Dedifferentiated amniotic fluid mesenchymal stem cell (primary cell): ENCODE results near the gene MEOX2.

Experiments
- DNase-seq: peaks from one replicate; pipeline ENCODE4 v3.0.0-alpha.2; 2016; ENCODE audit errors: extremely low spot score

Gene MEOX2

DNA sequence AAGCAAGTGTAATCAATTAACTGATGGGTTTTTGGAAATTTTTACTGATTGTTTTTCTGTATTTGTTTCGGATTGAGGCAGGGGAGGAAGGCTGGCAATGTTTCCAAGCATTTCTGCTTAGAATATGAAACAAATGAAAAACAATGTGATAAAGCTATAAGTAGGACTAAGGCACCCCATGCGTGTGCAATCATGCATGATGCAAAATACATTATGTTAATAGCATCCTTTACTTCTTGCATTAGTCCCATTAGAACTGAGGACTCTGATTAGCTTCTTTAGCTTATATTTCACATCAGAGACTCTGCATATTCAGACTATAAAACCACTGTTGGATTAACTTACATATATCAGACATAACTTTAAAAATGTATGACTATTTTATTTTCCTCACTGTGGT lies 76.0 kb downstream of the MEOX2 start:
- no peak for DNase-seq

DNA sequence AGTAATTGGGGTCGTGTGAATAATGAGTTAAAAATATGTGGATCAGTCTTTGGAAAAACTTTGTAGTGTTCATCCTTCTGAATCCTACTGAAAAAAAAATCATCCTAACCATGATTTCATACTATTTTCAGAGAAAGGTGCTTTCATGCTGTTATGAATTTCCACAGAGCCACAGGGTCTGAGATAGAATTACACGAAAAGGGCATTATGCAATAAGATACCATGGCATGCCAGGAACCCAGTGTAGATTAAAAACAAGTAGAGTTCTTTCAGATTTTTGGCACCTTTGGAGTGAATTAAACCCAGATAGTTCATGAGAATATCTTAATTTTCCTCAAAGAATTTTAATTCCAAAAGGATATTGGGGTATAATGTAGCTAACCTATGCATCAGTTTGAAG lies 77.2 kb downstream of the MEOX2 start:
- DNase-seq: no peak

DNA sequence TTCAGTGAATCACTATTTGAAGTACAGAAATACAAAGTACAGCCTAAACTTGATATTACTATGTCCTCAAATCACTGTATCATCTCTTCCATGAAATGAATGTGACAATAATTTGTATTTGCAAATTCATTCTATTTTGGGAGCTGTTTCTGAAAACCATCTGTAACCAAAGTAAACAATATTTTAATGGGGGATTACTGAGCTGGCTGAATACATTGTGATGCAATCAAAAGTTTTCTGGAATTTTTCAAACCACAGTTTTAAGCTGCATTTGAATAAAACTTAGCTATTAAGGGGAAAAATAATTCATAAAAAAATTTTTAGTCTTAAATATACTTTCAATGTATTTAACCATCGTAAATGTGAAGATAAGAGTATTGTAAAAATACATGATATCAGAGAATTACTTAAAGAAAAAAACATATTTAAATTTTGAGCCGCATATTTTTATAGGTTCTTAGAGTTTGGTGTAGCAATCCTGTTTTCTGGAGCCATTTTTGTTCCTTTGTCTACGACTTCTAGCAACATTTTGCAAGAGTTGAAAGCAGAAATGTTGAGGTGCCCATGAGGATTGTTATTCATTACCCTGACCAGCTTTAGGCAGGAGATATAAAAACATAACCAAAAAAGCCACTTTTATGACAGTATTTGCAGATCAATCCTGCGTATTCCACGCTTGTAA lies 78.8 kb downstream of the MEOX2 start:
- DNase-seq: peak; percentile 31

DNA sequence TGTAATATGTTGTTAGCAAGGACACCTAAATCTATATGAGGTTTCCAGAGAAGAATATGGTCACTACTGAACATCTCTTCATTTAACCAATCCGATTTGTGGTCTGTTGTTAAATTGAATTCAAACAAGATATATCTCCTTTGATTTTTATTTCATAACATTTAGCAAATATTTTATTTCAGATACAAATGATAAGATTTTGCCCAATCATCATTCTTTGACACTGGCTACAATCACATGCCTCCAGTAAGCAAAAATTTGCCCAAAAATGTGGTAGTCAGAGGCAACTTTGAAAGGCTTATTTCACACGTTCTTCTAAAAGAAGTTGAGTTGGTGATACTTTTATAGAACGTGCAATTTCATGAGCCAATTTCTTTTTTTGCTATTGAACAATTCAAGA lies 79.9 kb downstream of the MEOX2 start:
- DNase-seq: no peak

DNA sequence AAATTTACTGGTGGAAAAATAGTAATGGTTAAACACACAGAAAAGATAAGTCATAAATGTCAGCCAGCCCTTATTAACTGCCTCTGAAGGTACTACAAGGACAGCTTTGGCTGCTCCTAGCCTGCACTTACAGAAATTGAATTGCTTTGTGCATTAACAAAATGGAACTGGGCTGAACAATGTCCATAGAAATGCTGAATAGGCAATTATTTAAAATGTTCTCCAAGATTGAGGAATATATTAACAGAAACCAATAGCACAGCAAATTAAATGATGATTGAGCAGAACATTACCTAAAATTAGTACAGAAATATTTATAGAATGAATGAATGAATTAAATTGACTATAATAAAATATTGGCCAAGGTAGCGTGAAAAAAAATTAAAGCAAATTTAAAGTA lies 82.3 kb downstream of the MEOX2 start:
- no peak for DNase-seq

DNA sequence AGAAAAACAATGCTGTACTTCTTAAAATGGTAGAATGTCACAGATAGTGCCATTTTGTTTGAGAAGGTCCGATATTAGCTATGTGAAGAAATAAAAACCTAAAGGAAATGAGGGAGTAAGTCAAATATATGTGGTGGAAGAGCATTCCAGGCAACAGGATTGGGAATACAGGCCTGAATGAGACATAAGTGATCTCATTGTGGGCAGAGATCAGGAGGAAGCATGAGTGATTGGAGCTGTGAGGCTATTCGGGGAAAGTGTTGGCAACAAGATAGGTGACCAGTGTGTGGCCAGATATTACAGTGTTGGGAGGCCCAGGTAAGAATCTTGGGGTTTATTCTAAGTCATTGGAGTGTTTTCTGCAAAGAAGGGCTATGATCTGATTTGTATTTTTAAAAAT lies 83.4 kb downstream of the MEOX2 start:
- DNase-seq: no peak

DNA sequence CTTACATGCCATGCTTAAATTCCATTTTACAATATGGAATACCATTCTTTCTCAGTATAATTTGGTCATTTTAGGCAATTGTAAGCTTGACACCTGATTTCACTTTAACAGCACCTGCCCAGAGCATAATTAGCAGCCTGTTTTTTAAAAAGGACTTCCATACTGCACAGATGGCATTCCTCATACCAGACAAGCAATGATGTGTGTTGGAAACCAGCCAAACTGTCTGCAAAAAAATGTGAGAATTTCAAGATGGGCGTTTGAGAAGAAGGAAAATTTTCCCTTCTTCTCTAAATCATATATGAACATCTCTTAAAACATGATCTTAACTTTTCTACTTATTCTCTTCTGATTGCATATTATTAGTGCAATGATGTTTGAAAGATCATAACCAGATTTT lies 84.2 kb downstream of the MEOX2 start:
- no peak for DNase-seq

DNA sequence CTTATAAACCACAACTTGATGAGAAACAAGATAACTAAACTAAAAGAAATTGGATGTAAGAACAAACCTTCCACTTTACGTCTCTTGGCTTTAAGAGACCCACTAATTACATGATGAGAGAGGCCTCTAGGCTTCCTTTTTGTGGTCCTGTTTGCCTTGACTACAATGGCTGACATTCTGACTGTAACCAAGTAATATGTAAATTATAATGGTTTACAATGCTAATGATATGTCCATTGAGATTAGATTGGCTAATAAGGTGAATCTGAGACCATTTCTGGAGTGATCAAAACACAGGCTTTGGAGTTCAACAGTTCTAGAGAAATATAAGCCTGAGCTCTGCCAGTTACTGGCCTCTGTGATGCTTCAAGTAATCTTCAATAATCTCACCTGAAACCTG lies 85.3 kb downstream of the MEOX2 start:
- no peak for DNase-seq

DNA sequence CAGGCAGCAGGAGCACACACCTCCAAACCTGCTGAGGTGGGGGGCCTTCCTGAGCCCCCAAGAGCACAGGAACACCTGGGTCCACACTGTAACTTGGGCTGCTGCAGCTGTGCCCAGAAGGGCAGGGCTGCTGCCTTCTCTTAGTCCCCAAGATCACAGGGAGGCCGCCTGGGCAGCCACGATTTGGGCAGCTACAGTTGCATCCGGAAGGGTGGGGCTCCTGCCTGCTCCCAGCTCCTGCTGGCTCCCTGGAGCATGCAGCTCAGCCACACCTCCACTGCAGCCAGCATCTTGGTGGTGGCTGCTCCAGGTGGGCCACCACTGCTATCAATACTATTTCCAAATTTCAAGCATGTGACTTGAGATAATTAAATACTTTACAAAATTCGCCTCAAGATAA lies 86.2 kb downstream of the MEOX2 start:
- no peak for DNase-seq

DNA sequence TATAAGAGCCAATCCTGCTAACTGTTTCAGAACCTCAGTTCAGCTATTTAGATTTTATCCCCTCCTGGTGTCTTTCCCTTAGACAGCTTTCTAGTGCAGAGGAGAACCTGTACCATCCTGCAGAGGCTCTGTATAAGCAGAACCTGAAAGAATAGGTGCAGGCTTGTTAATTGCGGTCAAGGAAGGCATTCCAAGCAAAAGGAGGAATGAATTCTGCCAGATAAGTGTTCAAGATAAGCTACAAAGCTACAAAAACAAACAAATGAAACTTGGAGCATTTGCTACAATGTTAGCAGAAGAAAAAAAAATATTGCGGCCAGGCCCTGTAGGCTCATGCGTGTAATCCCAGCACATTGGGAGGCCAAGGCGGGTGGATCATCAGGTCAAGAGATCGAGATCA lies 92.0 kb downstream of the MEOX2 start:
- no peak for DNase-seq

DNA sequence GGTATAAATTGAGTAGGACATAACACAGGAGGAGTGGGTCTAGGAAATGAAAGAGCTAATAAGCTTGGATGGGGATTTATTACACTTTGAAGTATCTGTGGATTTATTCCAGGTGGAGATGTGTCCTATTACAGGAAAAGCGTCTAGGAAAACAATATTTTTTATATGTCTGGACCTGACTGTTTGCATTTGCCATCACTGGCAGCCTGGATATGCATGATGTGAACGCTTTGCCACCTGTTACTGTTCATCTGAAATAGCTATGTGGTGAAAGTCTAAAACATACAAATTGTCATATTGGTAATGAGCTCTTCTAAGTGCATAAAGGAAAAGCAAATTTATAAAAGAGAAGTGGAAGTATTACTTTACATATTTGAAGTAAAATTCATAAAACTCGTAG lies 93.1 kb downstream of the MEOX2 start:
- no peak for DNase-seq

DNA sequence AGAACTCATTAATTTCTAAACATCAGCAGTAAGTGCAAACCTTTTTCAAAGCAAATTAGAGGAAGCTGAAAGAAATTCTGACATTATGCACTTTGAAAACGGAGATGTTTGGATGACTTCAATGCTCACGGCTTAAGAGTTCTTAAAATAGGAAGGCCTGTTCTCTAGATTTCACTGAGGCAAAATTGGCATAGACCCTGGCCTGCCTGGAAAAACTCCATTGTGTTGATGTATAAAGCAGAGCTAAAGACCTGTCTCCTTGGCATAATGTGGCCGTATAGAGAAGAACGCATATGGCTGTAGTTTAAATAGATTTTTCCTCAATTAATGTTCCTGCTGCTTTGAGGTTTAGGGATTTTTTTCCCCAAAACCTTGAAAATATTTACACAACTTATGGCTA lies 100.2 kb downstream of the MEOX2 start:
- no peak for DNase-seq

DNA sequence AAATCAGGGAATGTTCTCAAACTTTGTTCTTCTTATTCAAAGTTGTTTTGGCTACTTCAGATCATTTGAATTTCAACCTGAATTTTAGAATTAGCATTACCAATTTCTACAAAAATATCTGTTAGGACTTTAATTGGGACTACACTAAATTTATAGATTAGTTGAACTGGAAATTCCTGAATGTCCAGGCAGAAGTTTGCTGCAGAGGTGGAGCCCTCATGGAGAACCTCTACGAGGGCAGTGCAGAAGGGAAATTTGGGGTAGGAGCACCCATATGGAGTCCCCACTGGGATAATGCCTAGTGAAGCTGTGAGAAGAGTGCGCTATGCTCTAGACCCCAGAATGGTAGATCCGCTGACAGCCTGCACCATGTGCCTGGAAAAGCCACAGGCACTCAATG lies 101.9 kb downstream of the MEOX2 start:
- DNase-seq: no peak

DNA sequence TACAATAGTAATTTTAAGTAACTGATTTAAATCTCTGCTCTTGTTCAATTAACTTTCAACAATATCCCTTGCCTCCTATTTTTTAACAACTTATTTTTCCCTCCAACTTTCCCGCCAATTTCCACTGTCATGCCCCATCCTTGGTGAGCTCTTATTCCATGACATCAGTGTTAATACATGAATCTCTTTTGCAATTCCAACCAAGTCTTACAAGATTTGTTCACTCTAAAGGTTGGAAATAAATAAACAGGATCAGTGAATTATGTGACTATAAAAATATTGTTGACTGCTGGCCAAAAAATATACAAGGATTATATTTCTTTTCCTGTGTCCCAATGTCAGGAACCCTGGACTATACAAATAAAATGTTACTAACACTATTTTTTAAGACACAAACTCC lies 103.7 kb downstream of the MEOX2 start:
- no peak for DNase-seq

DNA sequence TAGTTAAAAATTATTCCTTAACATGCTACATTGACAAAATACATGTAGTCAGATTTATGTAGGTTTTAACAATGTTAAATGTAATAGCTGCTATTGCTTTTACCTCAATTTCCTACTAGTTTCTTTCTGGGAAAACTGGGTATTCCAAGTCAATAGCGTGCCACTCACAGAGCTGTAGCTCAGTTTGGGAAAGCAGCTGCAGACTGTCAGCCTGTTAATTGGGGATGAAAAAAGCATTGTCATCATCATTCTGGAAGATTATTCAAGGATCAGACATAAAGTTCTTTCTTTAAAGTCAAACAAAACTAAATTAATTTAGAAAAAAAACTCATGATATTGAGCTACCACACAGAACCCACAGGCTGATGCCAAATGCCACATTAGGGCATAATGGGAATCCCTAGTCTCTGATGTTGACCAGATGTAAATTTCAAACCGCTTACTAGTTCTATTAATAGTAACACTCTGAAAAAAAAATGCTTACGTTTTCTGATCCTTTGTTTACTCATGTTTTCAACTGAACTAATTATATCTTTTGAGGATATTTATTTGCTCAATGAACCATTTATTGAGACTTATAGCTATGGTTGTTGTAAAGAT lies 105.0 kb downstream of the MEOX2 start:
- DNase-seq: no peak

DNA sequence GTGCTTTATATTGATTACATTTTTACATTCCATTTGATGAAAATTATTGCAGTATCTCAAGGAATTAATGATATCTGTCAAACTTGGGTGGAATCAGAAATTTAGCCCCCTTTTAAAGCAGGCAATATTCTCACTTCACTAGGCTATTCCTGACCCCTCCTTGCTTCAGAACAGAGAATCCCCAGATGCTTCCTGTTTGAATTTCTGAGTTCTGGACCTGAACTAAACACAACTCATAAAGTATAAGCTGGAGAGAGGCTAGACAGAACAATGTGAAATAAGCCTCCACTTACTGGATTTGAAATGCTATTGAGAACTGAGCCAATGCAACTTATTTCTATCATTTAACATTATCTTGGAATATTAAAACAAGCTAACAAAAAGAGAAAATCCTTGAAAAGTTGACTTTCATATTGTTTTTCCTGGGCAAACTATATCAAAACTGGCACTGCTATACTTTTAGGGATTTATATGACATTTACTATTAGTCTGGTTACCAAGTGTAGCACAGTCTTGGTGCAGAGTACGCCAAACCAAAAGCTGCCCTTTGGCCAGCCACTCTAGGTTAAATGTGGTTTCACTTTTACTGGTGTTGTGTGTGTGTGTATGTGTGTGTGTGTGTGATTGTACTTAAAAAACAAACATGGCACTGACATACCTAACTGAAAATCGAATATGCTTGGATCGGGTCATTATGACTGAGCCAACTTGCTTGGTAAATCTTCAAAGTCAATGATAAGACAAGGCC lies 105.7 kb downstream of the MEOX2 start:
- DNase-seq: no peak

DNA sequence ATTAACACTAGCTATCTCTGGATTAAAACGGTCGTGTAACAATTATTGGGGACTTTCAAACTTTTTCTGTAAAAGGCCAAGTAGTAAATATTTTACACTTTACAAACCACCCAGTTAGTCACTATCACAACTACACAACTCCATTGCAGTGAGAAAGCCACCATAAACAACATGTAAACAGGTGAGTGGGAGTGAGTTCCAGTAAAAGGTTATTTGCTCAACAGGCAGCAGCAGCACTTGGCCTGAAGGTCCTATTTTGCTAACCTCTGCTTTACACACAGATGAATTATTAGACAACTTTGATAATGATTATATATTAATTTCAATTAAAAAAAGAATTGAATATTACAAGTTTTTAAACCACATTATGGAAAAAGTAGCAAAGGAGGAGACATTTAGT lies 108.9 kb downstream of the MEOX2 start:
- no peak for DNase-seq

DNA sequence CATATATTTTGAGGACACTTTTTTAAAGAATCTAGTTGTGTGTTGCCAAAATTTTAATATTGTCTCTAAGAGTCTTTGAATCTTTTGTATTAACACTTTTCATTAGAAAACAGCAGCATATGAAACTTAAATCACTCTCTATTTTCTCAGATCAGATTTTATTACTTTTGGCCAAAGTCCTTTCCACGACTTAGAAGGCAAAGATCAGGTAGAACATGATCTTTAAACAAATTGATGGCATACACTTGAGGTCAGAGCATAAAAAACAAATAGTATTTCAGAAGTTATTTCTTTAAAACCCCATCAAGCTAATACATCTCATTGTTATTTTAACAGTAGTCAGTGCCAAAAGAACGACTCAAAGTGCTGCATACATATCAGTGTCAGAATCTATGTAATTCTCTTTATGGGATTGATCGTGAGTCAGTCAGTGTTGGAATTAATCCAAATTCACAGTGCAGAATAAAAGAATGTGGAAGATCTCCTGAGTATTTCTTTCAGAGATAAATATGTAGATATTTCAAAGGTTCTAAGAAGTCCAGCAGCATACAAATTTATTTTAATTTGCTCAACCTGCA lies 115.1 kb downstream of the MEOX2 start:
- no peak for DNase-seq

DNA sequence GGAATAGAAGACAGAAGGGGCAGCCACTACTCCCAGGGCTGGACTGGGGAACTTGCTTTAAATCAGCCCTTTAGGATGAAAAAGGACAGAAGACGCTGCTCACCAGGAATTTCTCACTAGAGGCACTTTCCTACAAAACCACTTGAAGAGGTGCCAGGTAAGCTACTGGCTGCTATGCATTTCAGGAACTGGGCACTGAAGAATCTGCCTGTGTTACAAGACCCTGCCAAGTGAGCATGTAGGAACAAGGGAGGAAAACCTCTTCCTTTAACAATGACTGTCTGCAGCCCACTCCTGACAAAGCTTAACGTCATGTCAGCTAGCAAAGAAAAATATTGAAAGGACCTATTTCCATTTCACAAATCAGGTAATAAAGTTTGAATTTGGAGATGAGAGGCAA lies 118.8 kb downstream of the MEOX2 start:
- DNase-seq: no peak

DNA sequence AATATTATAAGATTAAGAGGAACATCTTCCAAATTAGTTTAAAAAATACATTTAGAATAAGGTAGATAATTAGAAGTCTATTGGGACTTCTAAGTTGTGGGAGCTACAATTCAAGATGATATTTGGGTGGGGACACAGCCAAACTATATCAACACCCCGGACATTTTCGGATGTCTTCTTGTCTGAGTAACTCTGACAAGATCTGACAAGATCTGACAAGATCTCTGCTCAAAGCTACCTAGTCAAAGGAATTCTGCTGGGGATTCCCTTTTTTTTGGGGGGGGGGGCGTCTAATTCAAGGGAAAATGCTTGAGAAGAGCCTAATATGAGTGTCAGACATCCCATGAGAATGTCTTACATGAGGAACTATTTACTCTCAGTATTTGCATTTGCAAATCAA lies 119.4 kb downstream of the MEOX2 start:
- DNase-seq: no peak

DNA sequence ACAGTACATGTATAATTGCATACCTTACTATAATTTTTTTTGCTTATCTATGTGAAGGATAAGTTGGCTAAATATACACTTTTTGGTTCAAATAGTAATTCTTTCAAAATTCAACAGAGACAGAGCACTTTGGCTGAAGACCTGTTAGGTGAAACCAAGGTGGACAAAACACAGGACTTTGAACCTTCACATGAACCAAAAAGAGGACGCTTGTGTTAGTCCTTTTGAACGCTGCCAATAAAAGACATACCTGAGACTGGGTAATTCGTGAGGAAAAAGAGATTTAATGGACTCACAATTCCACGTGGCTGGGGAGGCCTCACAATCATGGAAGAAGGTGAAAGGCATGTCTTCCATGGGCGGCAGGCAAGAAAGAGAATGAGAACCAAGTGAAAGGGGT lies 120.0 kb downstream of the MEOX2 start:
- no peak for DNase-seq

DNA sequence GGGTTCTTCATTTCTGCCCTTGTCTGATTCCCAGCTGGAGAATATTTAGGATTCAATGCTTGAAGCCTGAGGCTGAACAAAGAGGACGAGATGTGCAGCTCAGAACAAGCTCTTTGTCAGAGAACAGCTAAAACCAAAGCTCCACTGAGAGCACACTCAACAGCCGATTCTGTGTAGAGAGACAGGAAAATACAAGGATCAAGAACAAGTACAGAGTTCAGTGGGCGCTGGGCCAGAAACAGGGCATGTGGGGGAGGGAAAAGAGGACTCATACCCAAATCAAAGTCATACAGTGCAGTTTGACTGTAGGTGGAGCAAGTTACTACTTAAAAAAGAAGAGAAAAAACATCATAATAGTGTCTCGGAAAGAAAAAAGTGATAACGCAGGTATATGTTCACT lies 124.6 kb downstream of the MEOX2 start, which contains the start of gene AGMO:
Gene AGMO, minus strand, starts transcription at position 181 of the 400 bp plus-strand sequence.
- no peak for DNase-seq
